OCI-M1 (cell line): ENCODE results near the gene BPIFB3.
"Not testable (repeated sequence)": the region's sequence is repeated elsewhere in the genome, so short reads cannot be mapped to it uniquely, and the experiment has no call there.

Source experiments
- DNase-seq: peaks from one replicate; lab custom pipeline; 2025; lab: John Stamatoyannopoulos, UW

Gene BPIFB3

DNA sequence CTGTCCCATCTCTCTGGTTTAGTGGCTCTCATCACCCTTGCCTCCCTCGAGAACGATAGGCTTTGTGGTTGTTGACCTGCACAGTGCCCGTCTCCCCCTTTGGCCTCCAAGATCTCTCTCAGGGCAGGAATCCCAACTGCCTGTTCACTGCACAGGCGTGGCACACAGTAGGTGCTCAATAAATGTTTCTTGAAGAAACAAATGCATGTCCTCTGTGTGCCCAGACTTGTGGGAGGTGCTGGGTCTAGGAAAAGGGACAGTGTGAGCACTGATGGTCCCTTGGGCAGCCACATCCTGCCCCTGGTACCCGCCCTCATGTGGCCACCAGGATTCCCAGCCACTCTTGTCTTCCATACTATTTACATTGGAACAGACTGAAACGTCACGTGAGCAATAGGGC lies 24.8 kb upstream of the BPIFB3 start:
- DNase-seq = no peak

DNA sequence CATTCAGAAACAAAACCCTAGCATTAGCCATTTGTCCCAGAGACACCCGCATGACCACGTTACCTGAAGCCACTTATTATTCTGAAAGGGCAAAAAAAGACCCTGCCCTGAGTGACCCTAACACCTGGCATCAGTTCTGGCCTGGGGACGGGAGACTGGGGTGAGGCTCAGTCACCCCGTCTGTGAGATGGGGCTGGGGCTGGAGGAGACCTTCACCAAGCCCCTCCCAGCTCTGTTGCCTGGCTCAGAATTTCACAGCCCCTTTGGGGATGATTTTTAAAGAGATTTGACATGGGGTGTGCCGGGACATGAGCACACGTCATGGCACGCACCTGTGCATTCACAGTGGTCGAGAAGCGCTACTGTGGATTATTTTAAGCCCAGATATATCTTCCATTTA lies 23.6 kb upstream of the BPIFB3 start:
- no peak for DNase-seq

DNA sequence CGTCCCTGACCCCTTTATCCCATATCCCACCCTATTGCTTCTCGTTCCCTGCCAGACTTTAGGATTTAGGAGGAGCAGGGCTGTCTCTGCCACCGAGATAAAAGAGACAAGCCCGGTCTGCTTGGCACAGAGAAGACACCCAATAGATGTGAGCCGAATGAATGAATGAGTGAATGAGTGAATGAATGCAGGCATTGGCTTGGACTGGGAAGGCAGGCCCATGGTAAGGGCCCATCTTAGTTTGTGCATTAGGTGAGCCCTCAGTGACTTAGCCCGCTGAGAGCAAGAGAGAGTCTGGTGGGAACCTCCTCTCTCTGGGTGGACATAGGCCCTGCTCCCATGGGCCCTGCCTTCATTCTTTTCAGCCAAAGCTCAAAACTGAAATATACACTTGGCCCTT lies 23.1 kb upstream of the BPIFB3 start:
- DNase-seq = no peak

DNA sequence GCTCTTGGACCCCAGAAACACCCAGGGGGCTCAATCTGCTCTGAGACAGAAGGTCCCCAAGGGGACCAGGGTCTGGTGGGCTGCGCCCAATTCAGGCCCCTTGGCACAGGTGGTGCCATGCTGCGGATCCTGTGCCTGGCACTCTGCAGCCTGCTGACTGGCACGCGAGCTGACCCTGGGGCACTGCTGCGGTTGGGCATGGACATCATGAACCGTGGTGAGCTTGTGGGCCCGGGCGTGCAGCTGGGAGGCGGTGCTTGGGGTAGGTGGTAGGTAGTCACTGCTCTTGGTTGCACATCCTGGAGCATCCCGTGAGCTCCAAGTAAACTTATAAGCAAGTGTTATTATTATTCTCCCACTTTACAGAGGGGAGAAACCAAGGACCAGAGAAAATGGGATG lies 22.2 kb upstream of the BPIFB3 start, which contains the start of gene BPIFB6:
Gene BPIFB6, plus strand, starts transcription at position 118 of the 400 bp plus-strand sequence. Its CDS starts 0 bp downstream, at position 118.
- DNase-seq = no peak

DNA sequence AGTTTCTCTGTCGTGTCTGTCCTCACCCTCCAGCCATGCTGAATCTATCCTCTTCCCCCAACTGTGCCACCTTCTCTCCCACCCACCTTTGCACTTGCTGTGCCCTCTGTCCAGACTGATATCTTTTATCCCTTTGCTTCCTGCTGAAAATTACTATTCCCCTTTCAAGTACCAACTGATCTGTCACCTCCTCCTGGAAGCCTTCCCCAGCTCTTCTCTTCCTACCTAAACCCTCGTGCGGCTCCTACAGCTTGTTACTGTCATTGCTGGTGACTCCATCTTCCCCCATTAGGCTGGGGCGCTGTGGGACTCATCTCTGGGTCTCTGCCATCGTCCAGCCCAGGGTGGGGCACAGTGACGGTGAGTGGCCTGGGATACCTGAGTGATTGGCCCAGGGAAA lies 21.1 kb upstream of the BPIFB3 start:
- DNase-seq = no peak

DNA sequence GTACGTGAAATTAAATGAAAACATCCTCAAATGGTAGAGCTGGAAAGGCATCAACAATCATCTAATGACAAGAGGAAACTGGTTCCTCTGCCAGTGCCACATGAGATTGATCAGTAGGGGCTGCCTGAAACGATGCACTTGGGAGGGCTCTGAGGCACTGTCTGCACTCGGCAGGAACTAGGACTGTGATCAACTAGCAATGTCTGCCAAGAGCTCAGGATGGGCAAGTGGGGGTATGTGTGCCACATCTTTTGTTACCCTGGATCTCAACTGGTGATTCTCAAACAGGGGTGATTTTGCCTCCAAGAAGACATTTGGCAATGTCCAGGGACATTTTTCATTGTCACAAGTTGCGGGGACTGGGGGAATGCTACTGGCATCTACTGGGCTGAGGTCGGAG lies 20.3 kb upstream of the BPIFB3 start:
- DNase-seq = no peak

DNA sequence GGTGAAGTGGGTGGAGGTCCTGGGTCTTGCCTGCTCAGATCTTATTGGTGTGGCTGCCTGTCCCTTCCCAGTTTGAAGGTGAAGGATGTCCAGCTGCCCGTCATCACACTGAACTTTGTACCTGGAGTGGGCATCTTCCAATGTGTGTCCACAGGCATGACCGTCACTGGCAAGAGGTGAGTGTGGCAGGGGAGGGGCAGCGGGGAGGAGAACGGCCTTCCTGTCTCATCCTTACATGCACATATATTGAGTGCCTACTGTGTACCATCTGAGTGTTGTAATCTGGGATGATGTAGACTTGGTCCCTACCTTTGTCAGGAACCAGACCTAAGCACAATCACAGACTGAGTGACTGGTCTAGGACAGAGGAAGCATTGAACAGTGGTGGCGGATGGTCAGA lies 19.6 kb upstream of the BPIFB3 start:
- no peak for DNase-seq

DNA sequence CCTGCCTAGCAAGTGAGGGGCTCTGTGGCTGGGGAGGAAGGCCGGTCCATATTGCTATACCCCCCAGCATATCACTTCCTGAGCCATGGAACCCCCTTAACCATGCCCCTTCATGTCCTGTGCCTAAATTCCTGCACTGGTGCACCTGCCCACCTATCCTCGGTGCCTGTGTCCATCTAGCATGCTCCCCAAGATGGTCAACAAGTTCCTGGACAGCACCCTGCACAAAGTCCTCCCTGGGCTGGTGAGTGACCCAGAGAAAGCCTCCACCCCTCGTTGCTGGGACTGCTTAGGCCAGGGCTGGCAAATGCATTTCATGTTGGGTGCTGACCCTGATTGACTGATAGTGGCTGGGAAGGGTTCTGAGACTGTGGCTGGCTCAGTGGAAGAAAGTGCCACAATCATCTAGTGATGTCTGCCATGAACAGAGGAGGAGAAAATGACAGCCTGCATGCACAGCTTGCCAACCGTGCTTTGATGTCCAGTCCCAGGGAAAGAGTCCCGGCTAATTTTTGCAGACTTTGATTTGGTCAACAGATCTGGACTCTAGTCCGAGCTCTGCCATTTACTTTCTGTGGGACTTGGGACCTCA lies 18.7 kb upstream of the BPIFB3 start:
- no peak for DNase-seq

DNA sequence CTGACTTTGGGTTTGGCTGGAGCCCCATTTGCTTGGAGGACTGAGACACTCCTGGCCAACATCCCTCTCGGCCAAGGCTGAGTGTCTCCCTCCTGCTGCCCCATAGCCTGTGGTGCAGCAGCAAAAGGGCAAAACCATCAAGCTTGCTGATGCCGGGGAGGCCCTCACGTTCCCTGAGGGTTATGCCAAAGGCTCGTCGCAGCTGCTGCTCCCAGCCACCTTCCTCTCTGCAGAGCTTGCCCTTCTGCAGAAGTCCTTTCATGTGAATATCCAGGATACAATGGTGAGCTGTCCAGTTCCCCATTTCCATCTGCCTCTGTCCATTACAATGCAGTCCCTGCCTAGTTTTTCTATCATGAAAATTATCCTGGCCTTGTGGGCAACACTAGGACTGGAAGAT lies 16.2 kb upstream of the BPIFB3 start:
- no peak for DNase-seq

DNA sequence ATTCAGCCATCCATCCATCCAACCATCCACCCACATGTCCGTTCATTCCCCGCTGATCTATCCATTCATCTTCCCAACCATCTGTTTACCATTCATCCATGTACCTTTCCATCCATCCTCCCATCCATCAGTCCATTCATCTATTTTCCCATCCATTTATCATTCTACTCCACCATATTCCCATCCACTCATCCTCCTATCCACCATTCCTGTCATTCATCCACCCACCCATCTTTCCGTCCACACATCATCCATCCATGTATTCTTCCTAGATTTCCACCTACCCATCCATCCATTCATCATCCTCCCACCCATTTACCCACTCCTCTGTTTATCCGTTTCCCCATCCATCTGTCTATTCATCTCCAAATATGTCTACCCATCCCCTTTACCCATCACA lies 15.5 kb upstream of the BPIFB3 start:
- no peak for DNase-seq

DNA sequence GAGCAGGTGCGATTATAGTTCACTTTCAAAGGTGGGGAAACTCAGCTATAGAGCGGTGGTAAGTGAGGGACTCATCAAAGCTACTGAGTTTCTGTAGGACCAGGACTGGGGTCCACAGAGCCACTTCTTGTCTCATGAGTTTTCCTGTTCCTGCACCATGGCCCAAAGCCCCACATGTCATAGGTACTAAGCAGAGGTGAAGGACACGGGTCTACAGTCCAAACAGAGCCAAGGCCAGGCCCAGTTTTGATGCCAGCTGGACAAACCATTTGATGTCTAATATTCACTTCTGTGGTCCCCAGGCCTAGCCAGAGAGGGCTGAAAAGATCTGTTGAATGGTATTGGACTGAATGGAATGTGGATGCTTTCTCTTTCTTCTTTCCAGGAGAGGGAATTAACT lies 11.3 kb upstream of the BPIFB3 start:
- no peak for DNase-seq

DNA sequence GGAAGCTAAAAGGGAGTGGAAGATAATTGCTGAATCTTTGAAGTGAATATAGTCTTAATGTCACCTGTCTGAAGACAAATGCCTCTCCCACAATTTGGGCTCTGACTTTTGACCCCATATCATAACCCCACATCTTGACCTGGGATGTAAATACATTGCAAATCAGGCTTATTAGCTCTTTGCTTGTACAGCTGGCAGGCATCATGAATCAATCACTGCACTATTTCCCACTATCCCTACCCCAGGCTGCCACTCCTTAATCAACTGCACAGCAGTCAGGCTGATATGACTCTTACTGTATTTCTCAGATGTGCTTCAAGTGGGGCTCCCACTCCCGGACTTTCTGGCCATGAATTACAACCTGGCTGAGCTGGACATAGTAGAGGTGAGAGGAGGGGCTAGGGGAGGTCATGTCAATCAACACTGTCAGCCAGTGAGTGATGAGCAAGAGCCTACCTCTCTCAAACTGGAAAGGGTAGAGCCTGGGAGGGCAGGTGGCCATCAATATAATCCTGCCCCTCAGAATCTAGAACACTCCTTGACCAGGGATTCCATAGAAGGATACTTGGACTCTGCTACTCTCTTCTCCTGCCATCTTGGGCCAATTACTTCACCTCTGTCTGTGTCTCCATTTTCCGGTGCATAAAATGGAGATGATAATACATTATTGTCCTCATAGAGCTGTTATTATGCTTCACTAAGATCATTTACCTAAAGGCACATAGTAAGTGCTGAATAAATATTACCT lies 10.5 kb upstream of the BPIFB3 start:
- no peak for DNase-seq

DNA sequence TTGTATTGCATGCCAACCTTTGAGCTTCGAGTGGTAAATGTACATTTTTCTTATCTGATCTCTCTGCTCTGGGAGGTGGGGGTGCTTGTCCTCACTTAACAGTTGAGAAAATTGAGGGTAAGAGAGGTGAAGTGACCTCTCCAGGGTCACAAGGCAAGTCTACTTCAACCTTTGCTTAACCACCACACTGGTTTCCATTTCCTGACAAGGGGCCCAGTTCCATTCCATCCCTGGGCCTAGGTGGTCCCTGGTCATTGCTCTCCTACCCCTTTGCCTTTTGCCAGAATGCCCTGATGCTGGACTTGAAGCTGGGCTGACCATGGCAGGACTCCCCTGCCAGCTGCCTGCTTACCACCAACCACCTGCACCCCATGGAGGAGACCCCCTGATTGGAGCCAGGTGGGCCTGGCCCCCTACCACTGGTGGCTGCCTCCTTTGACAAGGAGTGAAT lies 9.9 kb upstream of the BPIFB3 start:
- DNase-seq = no peak

DNA sequence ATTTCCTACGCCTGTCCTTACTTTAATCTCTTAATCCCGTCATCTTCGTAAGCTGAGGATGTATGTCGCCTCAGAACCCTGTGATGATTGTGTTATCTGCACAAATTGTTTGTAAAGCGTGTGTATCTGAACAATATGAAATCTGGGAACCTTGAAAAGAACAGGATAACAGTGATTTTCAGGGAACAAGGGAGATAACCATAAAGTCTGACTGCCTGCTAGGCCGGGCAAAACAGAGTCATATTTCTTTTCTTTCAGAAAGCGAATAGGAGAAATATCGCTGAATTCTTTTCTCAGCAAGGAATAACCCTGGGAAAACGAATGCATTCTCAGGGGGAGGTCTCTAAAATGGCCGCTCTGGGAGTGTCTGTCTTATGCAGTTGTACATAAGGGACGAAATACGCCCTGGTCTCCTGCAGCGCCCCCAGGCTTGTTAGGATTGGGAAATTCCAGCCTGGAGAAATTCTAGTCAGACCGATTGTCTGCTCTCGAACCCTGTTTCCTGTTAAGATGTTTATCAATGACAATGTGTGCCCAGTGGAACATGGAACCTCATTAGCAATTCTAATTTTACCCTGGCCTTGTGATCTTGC lies 8.5 kb upstream of the BPIFB3 start:
- not testable (repeated sequence) for DNase-seq

DNA sequence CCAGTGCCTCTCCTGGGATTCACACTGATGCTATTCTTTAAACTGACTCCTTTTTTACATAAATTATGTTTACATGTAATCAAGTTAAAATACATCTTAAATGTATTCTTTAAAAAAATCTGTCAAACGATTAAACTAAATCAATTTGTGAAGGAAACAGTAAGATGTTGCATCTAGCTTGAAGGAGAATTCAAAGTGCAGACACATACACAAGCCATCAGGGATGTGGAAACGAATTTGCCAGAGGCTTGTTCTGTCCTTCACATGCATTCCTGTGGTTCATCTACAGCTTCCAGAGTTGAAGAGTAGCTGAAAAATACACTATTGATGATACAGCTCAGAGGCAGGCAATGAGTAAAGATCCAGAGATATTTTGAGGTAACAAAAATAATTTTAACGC lies 7.3 kb upstream of the BPIFB3 start:
- no peak for DNase-seq

DNA sequence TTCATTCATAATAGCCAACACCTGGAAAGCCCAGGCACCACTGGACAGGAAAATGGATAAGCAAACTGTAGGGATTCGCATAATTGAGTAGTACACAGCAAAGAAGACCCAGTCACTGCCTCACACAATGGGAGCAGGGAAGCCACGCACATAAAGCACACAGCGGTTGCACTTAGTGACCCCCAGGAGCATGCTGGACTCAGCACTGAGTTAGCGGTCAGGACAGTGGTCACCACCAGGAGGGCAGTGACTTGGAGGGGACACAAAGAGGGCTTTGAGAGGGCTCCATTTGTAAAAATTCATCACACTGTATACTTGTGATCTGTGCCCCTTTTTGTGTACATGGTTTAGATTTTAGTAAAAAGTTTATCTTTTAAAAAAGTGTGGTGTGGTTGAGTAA lies 2.4 kb upstream of the BPIFB3 start:
- no peak for DNase-seq

DNA sequence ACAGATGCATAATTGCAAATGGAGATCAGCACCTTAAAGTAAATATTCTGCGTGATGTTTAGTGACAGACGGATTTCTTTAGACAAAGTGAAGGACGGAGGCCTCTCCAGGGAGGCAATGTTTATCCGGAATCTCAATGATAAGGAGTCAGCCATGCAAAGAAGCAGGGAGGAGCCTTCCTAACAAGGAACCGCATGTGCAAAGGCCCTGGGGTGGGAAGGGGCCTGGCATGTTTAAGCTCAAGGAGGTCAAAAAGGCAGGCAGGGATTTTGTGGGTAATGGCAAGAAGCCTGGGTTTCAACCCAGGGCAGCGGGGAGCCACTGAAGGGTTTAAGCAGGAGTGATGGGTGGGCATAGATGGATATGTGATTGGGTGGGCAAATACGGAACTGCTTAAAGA lies 678 bp downstream of the BPIFB3 start:
- DNase-seq = no peak

DNA sequence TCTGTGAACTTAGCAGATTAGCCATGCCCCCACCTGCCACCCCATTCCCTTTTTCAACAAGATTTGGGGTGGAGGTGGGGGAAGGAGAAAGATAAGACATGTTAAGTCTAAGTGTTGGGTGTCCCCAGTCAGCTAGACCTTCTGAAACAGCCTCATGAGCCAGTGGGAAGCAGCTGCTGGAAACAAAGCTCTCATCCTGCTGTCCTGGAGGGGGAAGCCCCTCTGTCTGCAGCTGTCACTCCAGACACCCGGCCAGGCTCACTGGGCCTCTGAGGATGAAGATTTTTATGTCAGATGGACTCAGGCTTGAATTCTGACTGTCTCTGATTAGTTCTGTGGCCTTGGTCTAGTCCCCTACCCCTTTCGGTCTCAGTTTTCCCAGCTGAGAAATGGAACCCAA lies 1.1 kb downstream of the BPIFB3 start:
- no peak for DNase-seq

DNA sequence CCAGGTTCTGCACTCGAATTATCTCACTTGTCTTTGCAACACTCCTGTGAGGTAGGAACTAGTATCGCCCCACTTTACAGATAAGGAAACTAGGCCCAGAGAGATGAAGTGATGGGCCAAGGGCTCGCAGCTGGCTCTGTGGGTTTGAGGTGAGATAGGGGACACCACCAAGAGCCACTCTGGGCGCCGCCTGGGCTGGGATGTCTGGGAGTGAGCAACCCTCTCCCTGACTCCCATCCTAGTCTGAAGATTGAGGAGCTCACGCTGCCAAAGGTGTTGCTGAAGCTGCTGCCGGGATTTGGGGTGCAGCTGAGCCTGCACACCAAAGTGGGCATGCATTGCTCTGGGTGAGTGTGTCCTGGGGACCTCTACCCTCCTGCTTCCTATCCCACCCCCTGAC lies 5.4 kb downstream of the BPIFB3 start:
- DNase-seq = no peak

DNA sequence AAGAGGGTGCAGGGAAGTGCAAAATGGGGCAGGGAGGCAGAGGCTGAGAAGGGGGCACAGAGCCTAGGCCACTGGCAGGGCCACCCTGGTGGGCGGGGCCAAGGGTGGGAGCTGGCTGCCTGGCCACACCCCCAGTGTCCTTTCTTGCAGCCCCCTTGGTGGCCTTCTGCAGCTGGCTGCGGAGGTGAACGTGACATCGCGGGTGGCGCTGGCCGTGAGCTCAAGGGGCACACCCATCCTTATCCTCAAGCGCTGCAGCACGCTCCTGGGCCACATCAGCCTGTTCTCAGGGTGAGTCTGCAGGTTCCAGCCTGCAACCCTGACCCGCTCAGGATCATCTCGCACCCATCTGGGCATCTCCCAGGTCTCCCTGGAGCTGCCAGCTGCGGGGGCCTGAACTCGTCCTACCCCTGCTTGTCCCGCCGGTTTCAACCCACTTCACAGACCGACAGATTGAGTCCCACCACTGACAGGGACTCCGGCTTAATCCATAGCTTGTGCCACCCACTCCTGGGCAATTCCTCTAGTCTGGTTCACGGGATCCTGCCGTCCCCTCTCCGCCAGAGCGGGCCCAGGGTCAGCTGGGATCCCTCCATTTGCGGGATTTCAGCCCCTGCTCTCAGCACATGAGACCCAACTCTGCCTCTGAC lies 6.2 kb downstream of the BPIFB3 start:
- no peak for DNase-seq

DNA sequence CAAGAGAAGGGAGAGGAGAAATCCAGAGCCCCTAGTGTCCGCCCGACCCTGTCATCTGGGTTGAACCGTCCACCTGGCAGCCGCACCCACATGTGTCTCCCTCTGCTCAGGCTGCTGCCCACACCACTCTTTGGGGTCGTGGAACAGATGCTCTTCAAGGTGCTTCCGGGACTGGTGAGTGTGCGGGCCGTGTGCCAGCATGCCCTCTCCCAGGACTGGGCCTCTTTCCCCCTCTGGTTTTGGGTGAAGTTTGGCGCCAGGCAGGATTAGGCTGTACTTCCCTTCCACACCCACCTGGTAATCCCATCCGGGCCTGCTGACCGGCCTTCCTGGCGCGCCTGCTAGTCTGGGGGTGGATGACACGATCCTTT lies 7.9 kb downstream of the BPIFB3 start:
- no peak for DNase-seq

DNA sequence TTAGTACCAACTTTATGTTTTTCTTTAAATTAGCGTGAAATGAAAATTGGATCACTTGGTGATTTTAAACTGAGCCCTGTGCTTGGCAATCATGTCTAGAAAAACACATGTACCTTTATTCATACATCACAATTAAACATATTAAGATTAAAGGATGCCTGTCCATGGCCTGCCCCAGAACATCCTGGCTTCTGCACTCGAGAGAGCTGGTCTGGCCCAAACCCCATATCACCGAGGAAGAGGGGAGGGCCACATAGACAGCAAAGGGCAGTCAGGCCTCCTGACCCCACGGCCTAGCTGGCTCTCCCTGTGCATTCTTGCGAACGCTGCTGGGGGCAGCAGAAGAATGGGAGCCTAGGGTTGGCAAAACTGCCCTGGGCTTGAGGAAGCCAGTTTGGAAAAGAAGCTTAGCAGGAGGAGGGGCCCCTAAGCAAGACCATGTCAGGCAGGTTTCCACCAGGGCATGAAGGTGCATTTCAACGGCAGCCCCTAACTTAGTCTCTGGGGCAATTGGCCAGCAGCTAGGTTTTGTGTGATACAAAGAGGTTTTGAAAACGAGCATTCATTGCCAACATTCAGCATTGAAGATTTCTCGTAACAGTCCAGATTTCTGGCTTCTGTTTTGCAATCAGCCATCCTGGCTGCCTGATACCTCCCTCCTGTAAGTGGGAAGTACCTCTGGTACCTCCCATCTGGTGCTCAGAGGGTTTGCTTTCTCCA lies 8.6 kb downstream of the BPIFB3 start:
- DNase-seq = no peak

DNA sequence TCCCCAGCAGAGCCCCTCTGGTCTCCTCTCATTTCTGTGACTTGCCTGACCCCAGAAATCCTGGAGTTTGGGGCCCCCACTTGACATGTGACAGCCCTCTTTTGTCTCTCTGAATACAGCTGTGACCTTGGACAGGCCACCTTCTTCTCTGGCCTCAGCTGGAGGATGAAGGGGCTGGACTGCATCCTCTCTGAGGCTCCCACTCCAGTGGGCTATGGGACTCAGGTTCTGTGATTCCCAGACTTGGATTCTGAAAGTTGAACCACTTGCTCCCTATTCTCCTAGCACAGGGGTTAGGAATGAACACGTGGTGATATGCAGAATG lies 9.1 kb downstream of the BPIFB3 start:
- DNase-seq = no peak
